NCI-H1417 treated with DMSO at 0.1 percent for 48 hours (cell line): ENCODE measurements around the gene BRD4.

Source experiments
- DNase-seq: peaks from one replicate; lab custom pipeline; 2025; lab: John Stamatoyannopoulos, UW

Gene BRD4

GRCh38 chr19:15188851-15189250, 143.5 kb downstream of the BRD4 start:
- DNase-seq: no peak

DNA sequence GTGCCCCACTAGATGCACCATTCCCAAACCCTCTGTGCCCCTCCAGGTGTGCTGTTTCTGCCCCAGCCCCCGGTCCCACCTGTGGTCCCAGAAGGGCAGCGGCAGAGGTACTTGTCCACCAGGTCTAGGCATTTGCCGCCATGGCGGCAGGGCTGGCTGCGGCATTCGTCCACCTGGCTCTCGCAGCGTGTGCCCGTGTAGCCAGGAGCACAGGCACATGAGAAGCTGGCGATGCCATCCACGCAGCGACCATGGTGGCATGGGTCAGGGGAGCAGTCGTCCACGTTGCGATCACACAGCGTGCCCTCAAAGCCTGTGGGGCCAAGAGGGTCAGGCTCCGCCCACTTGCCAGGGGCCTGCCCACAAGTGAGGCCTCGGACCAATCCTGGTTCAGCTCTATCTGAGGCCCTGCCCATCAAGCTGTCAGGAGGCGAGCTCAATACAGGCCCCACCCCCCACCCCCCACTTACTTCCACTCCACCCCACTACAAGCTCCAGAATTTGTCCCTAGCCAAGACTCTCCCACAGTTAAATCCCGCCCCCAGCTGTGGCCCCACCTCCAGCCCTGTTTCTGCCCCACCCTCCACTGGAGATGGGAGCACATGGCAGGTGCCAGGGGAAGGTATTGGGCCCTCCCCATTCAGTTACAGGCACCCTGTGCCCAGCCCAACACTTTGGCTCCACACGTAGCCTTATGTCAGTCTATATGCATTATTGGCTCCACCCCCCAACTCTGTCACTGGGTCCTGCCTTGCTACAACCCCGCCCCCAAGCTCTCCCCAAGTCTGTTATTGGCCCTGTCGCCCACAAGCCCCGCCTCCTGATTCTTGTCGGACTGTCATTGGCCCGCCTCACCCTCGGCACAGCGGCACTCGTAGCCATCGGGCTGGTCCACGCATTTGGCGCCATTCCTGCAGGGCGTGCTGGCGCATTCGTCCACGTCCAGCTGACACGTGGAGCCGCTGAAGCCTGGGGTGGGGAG, 145.0 kb downstream of the BRD4 start:
- no peak for DNase-seq
